ENCODE results near the gene TEX26.

TEX26 gene

DNA sequence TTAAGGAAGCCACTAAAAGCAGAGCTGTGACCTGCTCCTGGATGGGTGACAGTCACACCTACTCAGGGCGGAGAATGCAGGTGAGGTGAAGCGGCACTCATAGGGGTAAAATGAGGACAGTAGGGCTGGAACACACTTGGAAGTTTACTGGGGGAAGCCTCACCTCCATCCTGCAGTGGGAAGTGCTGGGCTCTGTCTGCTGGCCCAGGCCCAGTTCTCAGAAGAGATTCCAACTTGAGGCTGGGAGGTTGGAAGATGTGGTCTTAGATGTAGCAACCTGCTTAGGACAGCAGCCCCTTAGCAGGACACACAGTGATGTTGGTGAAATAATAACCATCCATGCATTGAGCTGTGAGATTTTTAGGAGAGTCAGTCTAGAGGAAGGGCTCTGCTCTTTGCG is 21.8 kb upstream of the TEX26 start:
- Histone ChIP-seq H3K79me2 (ENCODE audit: low read length) (no peaks in the 10 kb centered on the region), H3K4me2 (ENCODE audit: low read depth, low read length) (no peak overlapping the region), H4K20me1 (ENCODE audit: insufficient read depth, low read length) (no peaks in the 10 kb centered on the region), H3K4me3 (ENCODE audit: low read length) (no peak overlapping the region), H3K9me2 (replicated peaks; ENCODE audit: insufficient read depth, low read length) (no peaks in the 10 kb centered on the region), H2AFZ (ENCODE audit: low read length) (no peak overlapping the region), H3K36me3 (replicated peaks; ENCODE audit: insufficient read depth, low read length) (no peaks in the 10 kb centered on the region), H3K27me3 (replicated peaks; ENCODE audit: insufficient read depth, low read length) (no peaks in the 10 kb centered on the region), H3K4me1 (ENCODE audit: low read length) (no peaks in the 10 kb centered on the region), H3K9ac (ENCODE audit: low read length) (no peak overlapping the region), H3K9me3 (replicated peaks; ENCODE audit: insufficient read depth, low read length) (no peaks in the 10 kb centered on the region), H3K27ac (ENCODE audit: low read length) (no peak overlapping the region), H3F3A (ENCODE audit: insufficient read depth, low read length) (no peaks in the 10 kb centered on the region)
- DNase-seq: no peak
- TF ChIP-seq, protein P1, sequence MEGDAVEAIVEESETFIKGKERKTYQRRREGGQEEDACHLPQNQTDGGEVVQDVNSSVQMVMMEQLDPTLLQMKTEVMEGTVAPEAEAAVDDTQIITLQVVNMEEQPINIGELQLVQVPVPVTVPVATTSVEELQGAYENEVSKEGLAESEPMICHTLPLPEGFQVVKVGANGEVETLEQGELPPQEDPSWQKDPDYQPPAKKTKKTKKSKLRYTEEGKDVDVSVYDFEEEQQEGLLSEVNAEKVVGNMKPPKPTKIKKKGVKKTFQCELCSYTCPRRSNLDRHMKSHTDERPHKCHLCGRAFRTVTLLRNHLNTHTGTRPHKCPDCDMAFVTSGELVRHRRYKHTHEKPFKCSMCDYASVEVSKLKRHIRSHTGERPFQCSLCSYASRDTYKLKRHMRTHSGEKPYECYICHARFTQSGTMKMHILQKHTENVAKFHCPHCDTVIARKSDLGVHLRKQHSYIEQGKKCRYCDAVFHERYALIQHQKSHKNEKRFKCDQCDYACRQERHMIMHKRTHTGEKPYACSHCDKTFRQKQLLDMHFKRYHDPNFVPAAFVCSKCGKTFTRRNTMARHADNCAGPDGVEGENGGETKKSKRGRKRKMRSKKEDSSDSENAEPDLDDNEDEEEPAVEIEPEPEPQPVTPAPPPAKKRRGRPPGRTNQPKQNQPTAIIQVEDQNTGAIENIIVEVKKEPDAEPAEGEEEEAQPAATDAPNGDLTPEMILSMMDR (IDR thresholded peaks at IDR 0.05; ENCODE audit: low read length): no peak
- TF ChIP-seq EZH2phosphoT487 (IDR thresholded peaks at IDR 0.05; ENCODE audit: low read length) (no peak), EZH2 (optimal IDR thresholded peaks at IDR 0.05; ENCODE audit: low read depth, low read length) (no peak)

DNA sequence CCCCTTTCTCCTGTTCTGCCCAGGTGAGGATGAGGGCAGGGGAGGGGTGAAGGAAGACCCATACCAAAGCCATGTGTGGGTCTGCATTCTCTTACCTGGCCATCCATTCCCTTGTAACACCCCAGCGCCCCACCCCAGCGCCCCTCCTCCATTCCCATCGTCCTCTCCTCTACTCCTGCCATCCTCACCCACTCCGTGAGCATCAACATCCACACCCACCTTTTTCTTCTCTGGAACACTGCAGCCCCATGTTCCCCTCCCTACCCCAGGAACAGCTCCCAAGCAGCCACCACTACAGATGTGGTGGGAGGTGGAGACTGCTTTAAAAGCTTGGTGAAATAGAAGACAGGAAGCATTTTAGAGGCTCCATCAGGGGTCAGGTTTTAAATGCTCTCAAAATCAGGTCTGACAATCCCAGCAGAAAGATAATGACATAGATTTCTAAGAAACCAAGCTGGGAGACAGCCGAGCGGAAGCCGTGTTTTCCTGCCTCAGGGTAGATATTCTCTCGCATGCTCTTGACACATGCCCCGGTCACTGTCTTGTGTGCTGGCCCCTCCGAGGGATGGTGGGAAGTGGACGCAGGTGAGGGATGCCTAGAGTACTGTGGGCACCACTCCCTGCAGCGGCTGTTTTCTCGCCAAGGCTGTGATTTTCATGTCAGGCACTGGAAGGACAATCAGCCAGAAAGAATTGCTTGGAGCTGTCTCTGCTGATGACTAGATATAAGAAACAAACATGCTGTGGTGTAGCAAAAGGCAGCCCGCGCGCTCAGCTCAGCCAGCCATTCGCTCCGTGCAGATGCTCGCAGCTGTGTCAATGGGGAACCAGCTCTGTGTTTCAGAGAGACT is 16.5 kb upstream of the TEX26 start:
- H3K9me3 ChIP-seq (replicated peaks; ENCODE audit: insufficient read depth, low read length): no peaks in the 10 kb centered on the region
- no peak overlapping the region for H3K27ac ChIP-seq (ENCODE audit: low read length)
- no peak for DNase-seq

DNA sequence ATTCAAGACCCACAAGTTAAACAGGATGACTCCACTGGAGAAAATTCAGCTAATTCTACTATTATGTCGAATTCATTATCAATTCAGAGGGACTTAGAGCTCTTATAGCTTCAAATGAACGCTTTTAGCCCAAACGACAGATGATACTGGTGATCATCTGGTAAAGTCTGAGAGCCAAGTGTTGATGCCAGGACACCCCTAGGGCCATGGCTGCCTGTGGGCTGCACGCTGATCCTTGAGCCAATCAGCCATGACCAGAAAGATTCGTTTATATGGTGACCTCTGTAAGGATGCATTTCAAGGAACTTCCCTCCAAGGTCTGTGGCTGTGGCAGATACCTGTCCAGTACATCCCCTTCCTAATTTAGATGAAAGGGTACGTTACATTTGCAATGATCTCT is 15.5 kb upstream of the TEX26 start:
- Histone ChIP-seq H3F3A (ENCODE audit: insufficient read depth, low read length) (no peaks in the 10 kb centered on the region), H2AFZ (ENCODE audit: low read length) (no peak overlapping the region), H3K4me3 (ENCODE audit: low read length) (no peak overlapping the region), H3K4me2 (ENCODE audit: low read depth, low read length) (no peak overlapping the region), H4K20me1 (ENCODE audit: insufficient read depth, low read length) (no peaks in the 10 kb centered on the region), H3K36me3 (replicated peaks; ENCODE audit: insufficient read depth, low read length) (no peaks in the 10 kb centered on the region), H3K79me2 (ENCODE audit: low read length) (no peaks in the 10 kb centered on the region), H3K4me1 (ENCODE audit: low read length) (no peaks in the 10 kb centered on the region), H3K9me2 (replicated peaks; ENCODE audit: insufficient read depth, low read length) (no peaks in the 10 kb centered on the region), H3K9ac (ENCODE audit: low read length) (no peak overlapping the region), H3K9me3 (replicated peaks; ENCODE audit: insufficient read depth, low read length) (no peaks in the 10 kb centered on the region), H3K27me3 (replicated peaks; ENCODE audit: insufficient read depth, low read length) (no peaks in the 10 kb centered on the region), H3K27ac (ENCODE audit: low read length) (no peak overlapping the region)
- TF ChIP-seq EZH2 (optimal IDR thresholded peaks at IDR 0.05; ENCODE audit: low read depth, low read length) (no peak), EZH2phosphoT487 (IDR thresholded peaks at IDR 0.05; ENCODE audit: low read length) (no peak)
- TF ChIP-seq, protein P1 (IDR thresholded peaks at IDR 0.05; ENCODE audit: low read length): no peak
- no peak for DNase-seq

More for the DNA sequence above, 16.5 kb upstream of the TEX26 start:
- H4K20me1 ChIP-seq (ENCODE audit: insufficient read depth, low read length): no peaks in the 10 kb centered on the region
- no peak overlapping the region for H3K4me3 ChIP-seq (ENCODE audit: low read length)
- H3K79me2 ChIP-seq (ENCODE audit: low read length): no peaks in the 10 kb centered on the region
- no peaks in the 10 kb centered on the region for H3F3A ChIP-seq (ENCODE audit: insufficient read depth, low read length)
- no peaks in the 10 kb centered on the region for H3K4me1 ChIP-seq (ENCODE audit: low read length)
- no peaks in the 10 kb centered on the region for H3K36me3 ChIP-seq (replicated peaks; ENCODE audit: insufficient read depth, low read length)
- TF ChIP-seq EZH2 (optimal IDR thresholded peaks at IDR 0.05; ENCODE audit: low read depth, low read length) (no peak), EZH2phosphoT487 (IDR thresholded peaks at IDR 0.05; ENCODE audit: low read length) (no peak)
- TF ChIP-seq, protein P1 (IDR thresholded peaks at IDR 0.05; ENCODE audit: low read length): no peak
- no peak overlapping the region for H2AFZ ChIP-seq (ENCODE audit: low read length)
- H3K9me2 ChIP-seq (replicated peaks; ENCODE audit: insufficient read depth, low read length): no peaks in the 10 kb centered on the region
- no peak overlapping the region for H3K4me2 ChIP-seq (ENCODE audit: low read depth, low read length)
- H3K27me3 ChIP-seq (replicated peaks; ENCODE audit: insufficient read depth, low read length): no peaks in the 10 kb centered on the region
- no peak overlapping the region for H3K9ac ChIP-seq (ENCODE audit: low read length)

Measured in MM.1S (cell line).